GM23338 (cell line): ENCODE measurements around the gene LILRA1. TPM values are rescaled to one million over a fixed set of nuclear protein-coding genes. Genes with fewer than 3 reads are reported as not detected.

ENCODE experiments used
- ATAC-seq: fragments of 200-7000 bp; cut with Tn5 transposase; 3 replicates; pipeline ENCODE4 v1.9.1; 2020
- DNase-seq: peaks from one replicate; pipeline ENCODE4 v3.0.0-alpha.2; 2015; ENCODE audit warnings: low spot score
- H2AFZ ChIP-seq: fragments of 200-600 bp; sonication (generic); 2 replicates; pipeline ENCODE4 v1.8.0; 2016; ENCODE audit warnings: antibody characterized with exemption, mild to moderate bottlenecking, moderate library complexity
- H3F3A ChIP-seq: fragments of 200-600 bp; sonication (generic); replicated peaks from 2 replicates; pipeline ENCODE4 v1.8.0; 2017; ENCODE audit warnings: antibody characterized with exemption, mixed run types, low read depth
- H3K27ac ChIP-seq: fragments of 200-600 bp; sonication (generic); 2 replicates; pipeline ENCODE4 v1.6.1; 2016; ENCODE audit warnings: low read depth
- H3K27me3 ChIP-seq: fragments of 200-600 bp; sonication (generic); 2 replicates; pipeline ENCODE4 v1.8.0; 2016; ENCODE audit warnings: mild to moderate bottlenecking, mixed run types, moderate library complexity; ENCODE audit not compliant: insufficient read depth
- H3K36me3 ChIP-seq: fragments of 200-600 bp; sonication (generic); 2 replicates; pipeline ENCODE4 v1.8.0; 2016; ENCODE audit warnings: mild to moderate bottlenecking; ENCODE audit not compliant: insufficient read depth
- H3K4me1 ChIP-seq: fragments of 200-600 bp; sonication (generic); 2 replicates; pipeline ENCODE4 v1.8.0; 2016; ENCODE audit warnings: mild to moderate bottlenecking, moderate library complexity; ENCODE audit not compliant: insufficient read depth
- H3K4me2 ChIP-seq: fragments of 200-600 bp; sonication (generic); 2 replicates; pipeline ENCODE4 v1.7.1; 2017; ENCODE audit warnings: mixed run types
- H3K4me3 ChIP-seq: fragments of 200-600 bp; sonication (generic); 2 replicates; pipeline ENCODE4 v1.6.1; 2016; ENCODE audit warnings: mixed run types
- H3K79me2 ChIP-seq: fragments of 200-600 bp; sonication (generic); replicated peaks from 2 replicates; pipeline ENCODE4 v1.8.0; 2017; ENCODE audit warnings: mild to moderate bottlenecking; ENCODE audit not compliant: insufficient read depth
- H3K9me2 ChIP-seq: fragments of 200-600 bp; sonication (generic); 2 replicates; pipeline ENCODE4 v1.8.0; 2017; ENCODE audit not compliant: insufficient read depth
- H4K20me1 ChIP-seq: fragments of 200-600 bp; sonication (generic); replicated peaks from 2 replicates; pipeline ENCODE4 v1.8.0; 2017; ENCODE audit warnings: mild to moderate bottlenecking; ENCODE audit not compliant: insufficient read depth
- H3K27ac Mint-ChIP-seq: 2 replicates; pipeline ENCODE4 v1.8.0; 2020; ENCODE audit warnings: inconsistent platforms, mild to moderate bottlenecking, moderate library complexity, mixed read lengths
- H3K27me3 Mint-ChIP-seq: 3 replicates; pipeline ENCODE4 v1.8.0; 2022; ENCODE audit warnings: low read depth, mild to moderate bottlenecking, moderate library complexity, mixed read lengths, inconsistent platforms; ENCODE audit not compliant: insufficient read depth, poor library complexity
- H3K36me3 Mint-ChIP-seq: 3 replicates; pipeline ENCODE4 v1.8.0; 2021; ENCODE audit warnings: low read depth, mild to moderate bottlenecking, inconsistent platforms, moderate library complexity, mixed read lengths
- H3K4me1 Mint-ChIP-seq: 3 replicates; pipeline ENCODE4 v1.8.0; 2020; ENCODE audit warnings: mild to moderate bottlenecking, inconsistent platforms, mixed read lengths
- H3K4me3 Mint-ChIP-seq: 3 replicates; pipeline ENCODE4 v1.8.0; 2021; ENCODE audit warnings: moderate library complexity, mild to moderate bottlenecking, inconsistent platforms, mixed read lengths
- H3K9me3 Mint-ChIP-seq: 3 replicates; pipeline ENCODE4 v1.8.0; 2020; ENCODE audit warnings: moderate library complexity, mild to moderate bottlenecking, inconsistent platforms, mixed read lengths
- CREB1 ChIP-seq: fragments of 250-450 bp; sonication (Bioruptor Pico); IDR thresholded peaks from 2 replicates; pipeline ENCODE4 v1.5.0; 2020; ENCODE audit warnings: low read depth, mild to moderate bottlenecking, moderate library complexity
- EZH2 ChIP-seq: fragments of 200-600 bp; sonication (generic); IDR thresholded peaks from one replicate; pipeline ENCODE4 v1.8.0; 2017; ENCODE audit warnings: antibody characterized with exemption, mild to moderate bottlenecking, low read depth; ENCODE audit not compliant: unreplicated experiment
- EZH2phosphoT487 ChIP-seq: fragments of 200-600 bp; sonication (generic); IDR thresholded peaks from one replicate; pipeline ENCODE4 v1.8.1; 2018; ENCODE audit warnings: antibody characterized with exemption; ENCODE audit not compliant: unreplicated experiment
- JUNB ChIP-seq: IDR thresholded peaks from one replicate; pipeline ENCODE4 v1.6.1; 2016; ENCODE audit warnings: antibody characterized with exemption; ENCODE audit not compliant: unreplicated experiment
- NANOG ChIP-seq: IDR thresholded peaks from 2 replicates; pipeline ENCODE4 v1.6.1; 2016; ENCODE audit warnings: antibody characterized with exemption, borderline replicate concordance
- POLR2AphosphoS5 ChIP-seq: IDR thresholded peaks from 2 replicates; pipeline ENCODE4 v1.6.1; 2016; ENCODE audit warnings: antibody characterized with exemption, low read depth
- STAT1 ChIP-seq: IDR thresholded peaks from one replicate; pipeline ENCODE4 v1.6.1; 2016; ENCODE audit warnings: antibody characterized with exemption; ENCODE audit not compliant: unreplicated experiment
- ZNF114 ChIP-seq: fragments of 250-450 bp; sonication (Bioruptor Pico); IDR thresholded peaks from 2 replicates; pipeline ENCODE4 v1.5.0; 2020; ENCODE audit warnings: mild to moderate bottlenecking, moderate library complexity
- ZNF331 ChIP-seq: fragments of 250-450 bp; sonication (Bioruptor Pico); IDR thresholded peaks from 2 replicates; pipeline ENCODE4 v1.5.0; 2020; ENCODE audit warnings: low read depth, mild to moderate bottlenecking, moderate library complexity
- polyA plus RNA-seq: library from polyadenylated mRNA; unstranded; fragments of >200 nt; fragmentation: Nextera tagmentation; extraction: Ambion mirVana; gene quantifications from 2 replicates; pipeline ENCODE4 v1.2.1, GENCODE V29; 2016
- total RNA-seq: library from RNA; depleted of rRNA; stranded (reverse); fragments of >200 nt; shearing (Covaris generic); gene quantifications from 2 replicates; pipeline ENCODE4 v1.2.3, GENCODE V29; 2014
- TF ChIP-seq, protein P1 (sequence below): IDR thresholded peaks from 2 replicates; pipeline ENCODE4 v1.6.1; 2016; ENCODE audit warnings: antibody characterized with exemption
- TF ChIP-seq, protein P2 (sequence below), 2 experiments: fragments of 200-600 bp in 1 of 2; sonication (generic) in 1 of 2; conservative IDR thresholded peaks; 2 replicates each; pipeline versions ENCODE4 v1.5.1 to v1.6.1; 2016 to 2017; ENCODE audit warnings: antibody characterized with exemption in 2 of 2, low read depth in 2 of 2, mild to moderate bottlenecking in 2 of 2, moderate library complexity in 1 of 2
- TF ChIP-seq, protein P3 (sequence below): fragments of 250-450 bp; sonication (Bioruptor Pico); IDR thresholded peaks from 2 replicates; pipeline ENCODE4 v1.5.0; 2020; ENCODE audit warnings: mild to moderate bottlenecking, moderate library complexity
- TF ChIP-seq, protein P4 (sequence below): IDR thresholded peaks from one replicate; pipeline ENCODE4 v1.6.1; 2018; ENCODE audit warnings: antibody characterized with exemption; ENCODE audit not compliant: unreplicated experiment

LILRA1 gene
- total and polyA plus RNA-seq, 2 experiments from 2014 or later: not detected

DNA sequence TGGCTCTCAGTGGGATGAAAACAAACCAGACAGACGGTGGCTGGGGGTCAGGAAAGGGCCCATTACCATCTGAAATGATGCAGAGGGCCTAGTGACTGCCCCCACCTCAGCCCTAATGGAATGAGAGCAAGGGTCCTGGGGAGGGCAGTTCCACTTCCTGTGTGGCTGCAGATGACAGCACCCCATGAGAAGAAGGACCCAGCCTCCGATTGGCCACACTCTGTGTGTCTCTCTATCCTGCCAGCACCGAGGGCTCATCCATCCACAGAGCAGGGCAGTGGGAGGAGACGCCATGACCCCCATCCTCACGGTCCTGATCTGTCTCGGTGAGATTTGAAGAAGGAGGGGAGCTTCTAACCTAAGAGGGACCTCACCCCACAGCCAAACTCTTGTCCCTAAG, 37.4 kb downstream of the LILRA1 start:
- H2AFZ ChIP-seq: no peak overlapping the region
- no peak for ATAC-seq
- H3K4me3 Mint-ChIP-seq: no peak overlapping the region
- no peaks in the 10 kb centered on the region for H3F3A ChIP-seq
- H3K4me3 ChIP-seq: no peak overlapping the region
- peaks cover 36% of the 10 kb centered on the region for H3K36me3 Mint-ChIP-seq
- peaks cover 5% of the 10 kb centered on the region for H3K27me3 Mint-ChIP-seq
- H3K9me3 Mint-ChIP-seq: peaks cover 93% of the 10 kb centered on the region
- no peaks in the 10 kb centered on the region for H3K79me2 ChIP-seq
- H3K27ac ChIP-seq: no peak overlapping the region
- H3K4me1 ChIP-seq: no peaks in the 10 kb centered on the region
- H4K20me1 ChIP-seq: no peaks in the 10 kb centered on the region
- H3K9me2 ChIP-seq: no peaks in the 10 kb centered on the region
- TF ChIP-seq, protein P1, sequence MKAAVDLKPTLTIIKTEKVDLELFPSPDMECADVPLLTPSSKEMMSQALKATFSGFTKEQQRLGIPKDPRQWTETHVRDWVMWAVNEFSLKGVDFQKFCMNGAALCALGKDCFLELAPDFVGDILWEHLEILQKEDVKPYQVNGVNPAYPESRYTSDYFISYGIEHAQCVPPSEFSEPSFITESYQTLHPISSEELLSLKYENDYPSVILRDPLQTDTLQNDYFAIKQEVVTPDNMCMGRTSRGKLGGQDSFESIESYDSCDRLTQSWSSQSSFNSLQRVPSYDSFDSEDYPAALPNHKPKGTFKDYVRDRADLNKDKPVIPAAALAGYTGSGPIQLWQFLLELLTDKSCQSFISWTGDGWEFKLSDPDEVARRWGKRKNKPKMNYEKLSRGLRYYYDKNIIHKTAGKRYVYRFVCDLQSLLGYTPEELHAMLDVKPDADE: no peak
- TF ChIP-seq, protein P2, sequence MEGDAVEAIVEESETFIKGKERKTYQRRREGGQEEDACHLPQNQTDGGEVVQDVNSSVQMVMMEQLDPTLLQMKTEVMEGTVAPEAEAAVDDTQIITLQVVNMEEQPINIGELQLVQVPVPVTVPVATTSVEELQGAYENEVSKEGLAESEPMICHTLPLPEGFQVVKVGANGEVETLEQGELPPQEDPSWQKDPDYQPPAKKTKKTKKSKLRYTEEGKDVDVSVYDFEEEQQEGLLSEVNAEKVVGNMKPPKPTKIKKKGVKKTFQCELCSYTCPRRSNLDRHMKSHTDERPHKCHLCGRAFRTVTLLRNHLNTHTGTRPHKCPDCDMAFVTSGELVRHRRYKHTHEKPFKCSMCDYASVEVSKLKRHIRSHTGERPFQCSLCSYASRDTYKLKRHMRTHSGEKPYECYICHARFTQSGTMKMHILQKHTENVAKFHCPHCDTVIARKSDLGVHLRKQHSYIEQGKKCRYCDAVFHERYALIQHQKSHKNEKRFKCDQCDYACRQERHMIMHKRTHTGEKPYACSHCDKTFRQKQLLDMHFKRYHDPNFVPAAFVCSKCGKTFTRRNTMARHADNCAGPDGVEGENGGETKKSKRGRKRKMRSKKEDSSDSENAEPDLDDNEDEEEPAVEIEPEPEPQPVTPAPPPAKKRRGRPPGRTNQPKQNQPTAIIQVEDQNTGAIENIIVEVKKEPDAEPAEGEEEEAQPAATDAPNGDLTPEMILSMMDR (conservative IDR thresholded peaks at IDR 0.05; ENCODE audit: low read depth in 2 of 2): no peak
- TF ChIP-seq ZNF331 (CRISPR knock-in tag) (no peak), EZH2phosphoT487 (no peak), ZNF114 (CRISPR knock-in tag) (no peak), POLR2AphosphoS5 (no peak), NANOG (no peak), CREB1 (CRISPR knock-in tag) (no peak), EZH2 (no peak), STAT1 (no peak), JUNB (no peak)
- TF ChIP-seq, protein P3, sequence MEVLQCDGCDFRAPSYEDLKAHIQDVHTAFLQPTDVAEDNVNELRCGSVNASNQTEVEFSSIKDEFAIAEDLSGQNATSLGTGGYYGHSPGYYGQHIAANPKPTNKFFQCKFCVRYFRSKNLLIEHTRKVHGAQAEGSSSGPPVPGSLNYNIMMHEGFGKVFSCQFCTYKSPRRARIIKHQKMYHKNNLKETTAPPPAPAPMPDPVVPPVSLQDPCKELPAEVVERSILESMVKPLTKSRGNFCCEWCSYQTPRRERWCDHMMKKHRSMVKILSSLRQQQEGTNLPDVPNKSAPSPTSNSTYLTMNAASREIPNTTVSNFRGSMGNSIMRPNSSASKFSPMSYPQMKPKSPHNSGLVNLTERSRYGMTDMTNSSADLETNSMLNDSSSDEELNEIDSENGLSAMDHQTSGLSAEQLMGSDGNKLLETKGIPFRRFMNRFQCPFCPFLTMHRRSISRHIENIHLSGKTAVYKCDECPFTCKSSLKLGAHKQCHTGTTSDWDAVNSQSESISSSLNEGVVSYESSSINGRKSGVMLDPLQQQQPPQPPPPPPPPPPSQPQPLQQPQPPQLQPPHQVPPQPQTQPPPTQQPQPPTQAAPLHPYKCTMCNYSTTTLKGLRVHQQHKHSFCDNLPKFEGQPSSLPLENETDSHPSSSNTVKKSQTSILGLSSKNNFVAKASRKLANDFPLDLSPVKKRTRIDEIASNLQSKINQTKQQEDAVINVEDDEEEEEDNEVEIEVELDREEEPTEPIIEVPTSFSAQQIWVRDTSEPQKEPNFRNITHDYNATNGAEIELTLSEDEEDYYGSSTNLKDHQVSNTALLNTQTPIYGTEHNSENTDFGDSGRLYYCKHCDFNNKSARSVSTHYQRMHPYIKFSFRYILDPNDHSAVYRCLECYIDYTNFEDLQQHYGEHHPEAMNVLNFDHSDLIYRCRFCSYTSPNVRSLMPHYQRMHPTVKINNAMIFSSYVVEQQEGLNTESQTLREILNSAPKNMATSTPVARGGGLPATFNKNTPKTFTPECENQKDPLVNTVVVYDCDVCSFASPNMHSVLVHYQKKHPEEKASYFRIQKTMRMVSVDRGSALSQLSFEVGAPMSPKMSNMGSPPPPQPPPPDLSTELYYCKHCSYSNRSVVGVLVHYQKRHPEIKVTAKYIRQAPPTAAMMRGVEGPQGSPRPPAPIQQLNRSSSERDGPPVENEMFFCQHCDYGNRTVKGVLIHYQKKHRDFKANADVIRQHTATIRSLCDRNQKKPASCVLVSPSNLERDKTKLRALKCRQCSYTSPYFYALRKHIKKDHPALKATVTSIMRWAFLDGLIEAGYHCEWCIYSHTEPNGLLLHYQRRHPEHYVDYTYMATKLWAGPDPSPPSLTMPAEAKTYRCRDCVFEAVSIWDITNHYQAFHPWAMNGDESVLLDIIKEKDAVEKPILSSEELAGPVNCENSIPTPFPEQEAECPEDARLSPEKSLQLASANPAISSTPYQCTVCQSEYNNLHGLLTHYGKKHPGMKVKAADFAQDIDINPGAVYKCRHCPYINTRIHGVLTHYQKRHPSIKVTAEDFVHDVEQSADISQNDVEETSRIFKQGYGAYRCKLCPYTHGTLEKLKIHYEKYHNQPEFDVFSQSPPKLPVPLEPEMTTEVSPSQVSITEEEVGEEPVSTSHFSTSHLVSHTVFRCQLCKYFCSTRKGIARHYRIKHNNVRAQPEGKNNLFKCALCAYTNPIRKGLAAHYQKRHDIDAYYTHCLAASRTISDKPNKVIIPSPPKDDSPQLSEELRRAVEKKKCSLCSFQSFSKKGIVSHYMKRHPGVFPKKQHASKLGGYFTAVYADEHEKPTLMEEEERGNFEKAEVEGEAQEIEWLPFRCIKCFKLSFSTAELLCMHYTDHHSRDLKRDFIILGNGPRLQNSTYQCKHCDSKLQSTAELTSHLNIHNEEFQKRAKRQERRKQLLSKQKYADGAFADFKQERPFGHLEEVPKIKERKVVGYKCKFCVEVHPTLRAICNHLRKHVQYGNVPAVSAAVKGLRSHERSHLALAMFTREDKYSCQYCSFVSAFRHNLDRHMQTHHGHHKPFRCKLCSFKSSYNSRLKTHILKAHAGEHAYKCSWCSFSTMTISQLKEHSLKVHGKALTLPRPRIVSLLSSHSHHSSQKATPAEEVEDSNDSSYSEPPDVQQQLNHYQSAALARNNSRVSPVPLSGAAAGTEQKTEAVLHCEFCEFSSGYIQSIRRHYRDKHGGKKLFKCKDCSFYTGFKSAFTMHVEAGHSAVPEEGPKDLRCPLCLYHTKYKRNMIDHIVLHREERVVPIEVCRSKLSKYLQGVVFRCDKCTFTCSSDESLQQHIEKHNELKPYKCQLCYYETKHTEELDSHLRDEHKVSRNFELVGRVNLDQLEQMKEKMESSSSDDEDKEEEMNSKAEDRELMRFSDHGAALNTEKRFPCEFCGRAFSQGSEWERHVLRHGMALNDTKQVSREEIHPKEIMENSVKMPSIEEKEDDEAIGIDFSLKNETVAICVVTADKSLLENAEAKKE (CRISPR knock-in tag): no peak
- TF ChIP-seq, protein P4, sequence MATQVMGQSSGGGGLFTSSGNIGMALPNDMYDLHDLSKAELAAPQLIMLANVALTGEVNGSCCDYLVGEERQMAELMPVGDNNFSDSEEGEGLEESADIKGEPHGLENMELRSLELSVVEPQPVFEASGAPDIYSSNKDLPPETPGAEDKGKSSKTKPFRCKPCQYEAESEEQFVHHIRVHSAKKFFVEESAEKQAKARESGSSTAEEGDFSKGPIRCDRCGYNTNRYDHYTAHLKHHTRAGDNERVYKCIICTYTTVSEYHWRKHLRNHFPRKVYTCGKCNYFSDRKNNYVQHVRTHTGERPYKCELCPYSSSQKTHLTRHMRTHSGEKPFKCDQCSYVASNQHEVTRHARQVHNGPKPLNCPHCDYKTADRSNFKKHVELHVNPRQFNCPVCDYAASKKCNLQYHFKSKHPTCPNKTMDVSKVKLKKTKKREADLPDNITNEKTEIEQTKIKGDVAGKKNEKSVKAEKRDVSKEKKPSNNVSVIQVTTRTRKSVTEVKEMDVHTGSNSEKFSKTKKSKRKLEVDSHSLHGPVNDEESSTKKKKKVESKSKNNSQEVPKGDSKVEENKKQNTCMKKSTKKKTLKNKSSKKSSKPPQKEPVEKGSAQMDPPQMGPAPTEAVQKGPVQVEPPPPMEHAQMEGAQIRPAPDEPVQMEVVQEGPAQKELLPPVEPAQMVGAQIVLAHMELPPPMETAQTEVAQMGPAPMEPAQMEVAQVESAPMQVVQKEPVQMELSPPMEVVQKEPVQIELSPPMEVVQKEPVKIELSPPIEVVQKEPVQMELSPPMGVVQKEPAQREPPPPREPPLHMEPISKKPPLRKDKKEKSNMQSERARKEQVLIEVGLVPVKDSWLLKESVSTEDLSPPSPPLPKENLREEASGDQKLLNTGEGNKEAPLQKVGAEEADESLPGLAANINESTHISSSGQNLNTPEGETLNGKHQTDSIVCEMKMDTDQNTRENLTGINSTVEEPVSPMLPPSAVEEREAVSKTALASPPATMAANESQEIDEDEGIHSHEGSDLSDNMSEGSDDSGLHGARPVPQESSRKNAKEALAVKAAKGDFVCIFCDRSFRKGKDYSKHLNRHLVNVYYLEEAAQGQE: no peak
- no peak overlapping the region for H3K4me2 ChIP-seq
- no peaks in the 10 kb centered on the region for H3K27me3 ChIP-seq
- no peak for DNase-seq
- no peak overlapping the region for H3K27ac Mint-ChIP-seq
- no peaks in the 10 kb centered on the region for H3K4me1 Mint-ChIP-seq
- no peaks in the 10 kb centered on the region for H3K36me3 ChIP-seq
